AG04450 (cell line): Measurements from ENCODE around the gene BCAS1. TPM values are rescaled to one million over a fixed set of nuclear protein-coding genes. Genes with fewer than 3 reads are reported as not detected.

Source experiments
- CTCF ChIA-PET: fragments of 300-600, 350-600 bp; formaldehyde crosslinking; extraction: SDS; loops from one replicate; lab custom pipeline; 2022; ENCODE audit warnings: antibody characterized with exemption, inconsistent platforms; lab: Charles Lee
- POLR2A ChIA-PET: fragments of 350-600 bp; formaldehyde crosslinking; extraction: SDS; loops from one replicate; lab custom pipeline; 2021; ENCODE audit warnings: antibody characterized with exemption, inconsistent platforms; lab: Yijun Ruan, JAX
- DNase-seq: peaks from one replicate; pipeline ENCODE4 v3.0.0-alpha.2; 2011; ENCODE audit warnings: low read depth, low spot score
- H3K27ac ChIP-seq: one replicate; pipeline ENCODE4 v1.5.1; 2012; ENCODE audit warnings: low read depth, low read length, control low read depth
- H3K27me3 ChIP-seq: one replicate; pipeline ENCODE4 v1.6.0; 2012; ENCODE audit warnings: low read length; ENCODE audit not compliant: control insufficient read depth, insufficient read depth
- H3K4me3 ChIP-seq: 2 replicates; pipeline ENCODE4 v1.5.1; 2011; ENCODE audit warnings: mild to moderate bottlenecking, low read depth, low read length, control low read depth
- H3K9me3 ChIP-seq: 2 replicates; pipeline ENCODE4 v1.5.1; 2012; ENCODE audit warnings: low read length; ENCODE audit not compliant: control insufficient read depth, insufficient read depth
- polyA plus RNA-seq: library from polyadenylated mRNA; depleted of rRNA; stranded (reverse); fragments of >200 nt; gene quantifications from 2 replicates; pipeline ENCODE4 v1.2.3, GENCODE V29; 2011
- TF ChIP-seq, protein P1 (sequence below): IDR thresholded peaks from 2 replicates; pipeline ENCODE4 v1.5.1; 2011; ENCODE audit warnings: low read depth, low read length, control low read depth, inconsistent platforms

Gene BCAS1
- polyA plus RNA-seq, 1 experiment: not detected

DNA sequence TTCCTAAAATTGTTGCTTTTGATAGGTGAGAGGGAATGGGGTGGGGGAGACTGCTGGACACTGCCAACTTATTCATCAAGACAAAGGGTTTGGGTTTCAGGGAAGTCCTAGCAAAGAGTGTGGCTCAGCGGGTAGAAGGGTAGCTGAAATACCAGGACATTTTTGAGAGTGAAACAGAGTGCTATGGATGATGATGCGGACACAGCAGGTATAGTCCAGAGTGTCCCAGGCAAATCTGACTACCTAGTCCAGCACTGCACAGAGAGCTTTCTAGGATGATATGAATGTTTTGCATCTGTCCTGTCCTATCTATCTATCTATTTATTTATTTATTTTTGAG is 154.3 kb downstream of the BCAS1 start:
- H3K9me3 ChIP-seq: no peaks in the 10 kb centered on the region
- no peak for DNase-seq
- ChIA-PET CTCF (interaction anchor here (0.6 to 5.0 kb wide), 48 partner anchors 8 to 1710 kb away, joined by 3 to 40 read pairs (median 5); no protein-coding TSS in a partner anchor), POLR2A (interaction anchor here (0.5 to 2.0 kb wide), 5 partner anchors 10 to 163 kb away, joined by 3 to 9 read pairs (median 4); no protein-coding TSS in a partner anchor)
- no peak overlapping the region for H3K4me3 ChIP-seq
- TF ChIP-seq, protein P1, sequence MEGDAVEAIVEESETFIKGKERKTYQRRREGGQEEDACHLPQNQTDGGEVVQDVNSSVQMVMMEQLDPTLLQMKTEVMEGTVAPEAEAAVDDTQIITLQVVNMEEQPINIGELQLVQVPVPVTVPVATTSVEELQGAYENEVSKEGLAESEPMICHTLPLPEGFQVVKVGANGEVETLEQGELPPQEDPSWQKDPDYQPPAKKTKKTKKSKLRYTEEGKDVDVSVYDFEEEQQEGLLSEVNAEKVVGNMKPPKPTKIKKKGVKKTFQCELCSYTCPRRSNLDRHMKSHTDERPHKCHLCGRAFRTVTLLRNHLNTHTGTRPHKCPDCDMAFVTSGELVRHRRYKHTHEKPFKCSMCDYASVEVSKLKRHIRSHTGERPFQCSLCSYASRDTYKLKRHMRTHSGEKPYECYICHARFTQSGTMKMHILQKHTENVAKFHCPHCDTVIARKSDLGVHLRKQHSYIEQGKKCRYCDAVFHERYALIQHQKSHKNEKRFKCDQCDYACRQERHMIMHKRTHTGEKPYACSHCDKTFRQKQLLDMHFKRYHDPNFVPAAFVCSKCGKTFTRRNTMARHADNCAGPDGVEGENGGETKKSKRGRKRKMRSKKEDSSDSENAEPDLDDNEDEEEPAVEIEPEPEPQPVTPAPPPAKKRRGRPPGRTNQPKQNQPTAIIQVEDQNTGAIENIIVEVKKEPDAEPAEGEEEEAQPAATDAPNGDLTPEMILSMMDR: no peak
- no peaks in the 10 kb centered on the region for H3K27me3 ChIP-seq
- H3K27ac ChIP-seq: no peak overlapping the region

DNA sequence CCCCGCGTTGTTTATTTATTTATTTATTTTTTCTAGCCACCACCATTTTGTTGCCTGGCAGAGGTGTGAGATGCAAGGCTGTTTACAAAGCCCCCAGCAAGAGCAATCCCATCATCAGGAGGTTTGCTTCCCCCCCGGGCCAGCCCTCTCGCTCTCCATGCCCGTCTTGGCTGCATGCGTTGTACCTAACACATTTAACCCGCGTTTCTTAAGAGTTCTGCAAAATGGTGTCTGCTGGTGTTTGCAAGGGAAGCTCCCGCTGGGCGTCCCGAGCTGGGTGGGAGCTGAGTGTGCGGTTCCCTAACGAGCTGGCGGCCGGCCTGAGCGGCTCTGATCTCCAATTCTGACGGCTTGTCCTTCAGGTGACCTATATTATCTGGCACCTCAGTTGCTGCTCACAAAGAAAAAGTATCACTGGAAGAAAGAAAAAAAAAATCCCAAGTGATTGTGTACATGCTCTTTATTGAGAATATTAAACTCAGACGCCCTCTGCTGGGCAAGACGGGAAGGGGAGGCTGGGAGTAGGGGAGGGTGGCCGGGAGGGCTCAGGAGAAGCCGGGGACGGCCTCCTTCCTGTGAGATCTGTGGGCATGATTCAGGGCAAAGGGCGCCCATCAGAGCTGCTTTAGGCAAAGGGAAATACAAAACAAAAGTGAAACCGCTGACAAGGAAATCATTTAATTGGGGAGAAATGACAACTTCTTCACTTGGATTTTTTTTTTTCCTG is 154.8 kb downstream of the BCAS1 start:
- CTCF ChIA-PET: interaction anchor here (0.6 to 5.0 kb wide), 50 partner anchors 9 to 368 kb away, joined by 3 to 40 read pairs (median 5); no protein-coding TSS in a partner anchor
- Histone ChIP-seq H3K27me3 (no peaks in the 10 kb centered on the region), H3K27ac (peak overlapping the region; percentile 61), H3K4me3 (peak overlapping the region; percentile 60), H3K9me3 (no peaks in the 10 kb centered on the region)
- peak; percentile 74 for DNase-seq
- TF ChIP-seq, protein P1: peak; percentile 88
- POLR2A ChIA-PET: interaction anchor here (0.5 to 2.0 kb wide), 6 partner anchors 9 to 321 kb away, joined by 3 to 9 read pairs (median 4); partner anchors contain the start of gene ZNF217

DNA sequence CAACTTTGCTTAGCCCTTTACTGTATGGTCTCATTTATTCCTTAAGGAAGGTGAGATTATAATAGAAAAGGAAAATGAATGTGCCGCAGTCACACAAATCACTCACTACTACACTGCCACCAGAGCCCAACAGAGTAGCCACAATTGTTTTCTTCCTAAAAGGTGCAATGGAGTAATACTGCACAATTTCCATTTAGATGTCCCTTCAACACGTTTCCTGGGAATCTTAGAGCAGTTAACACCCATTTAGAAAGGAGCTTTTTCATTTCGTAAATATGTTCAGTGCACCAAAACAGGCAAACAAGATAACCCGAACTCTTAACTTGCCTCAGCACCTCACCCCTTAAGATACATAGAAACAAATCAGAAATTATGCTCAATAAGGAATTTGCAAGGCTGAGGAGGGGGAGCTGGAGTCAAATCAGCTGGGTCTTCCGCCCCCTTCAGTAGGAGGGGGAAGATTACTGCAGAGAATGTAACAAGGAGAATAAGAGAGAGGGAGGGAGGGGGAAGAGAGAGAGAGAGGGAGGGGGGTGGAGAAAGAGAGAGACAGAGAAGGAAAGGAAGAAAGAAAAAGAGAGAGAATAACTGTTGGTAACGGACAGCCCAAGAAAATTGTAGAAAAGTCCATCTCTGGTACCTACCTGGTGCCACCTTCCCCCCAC is 155.5 kb downstream of the BCAS1 start:
- Histone ChIP-seq H3K27me3 (no peaks in the 10 kb centered on the region), H3K9me3 (no peaks in the 10 kb centered on the region), H3K4me3 (peak overlapping the region; percentile 60), H3K27ac (peak overlapping the region; percentile 61)
- CTCF ChIA-PET: interaction anchor here (0.6 to 5.0 kb wide), 36 partner anchors 8 to 1304 kb away, joined by 3 to 40 read pairs (median 6); no protein-coding TSS in a partner anchor
- DNase-seq: no peak
- POLR2A ChIA-PET: interaction anchor here (0.5 to 2.0 kb wide), 8 partner anchors 14 to 335 kb away, joined by 3 to 9 read pairs (median 4); partner anchors contain the start of gene ZNF217
- TF ChIP-seq, protein P1: no peak

DNA sequence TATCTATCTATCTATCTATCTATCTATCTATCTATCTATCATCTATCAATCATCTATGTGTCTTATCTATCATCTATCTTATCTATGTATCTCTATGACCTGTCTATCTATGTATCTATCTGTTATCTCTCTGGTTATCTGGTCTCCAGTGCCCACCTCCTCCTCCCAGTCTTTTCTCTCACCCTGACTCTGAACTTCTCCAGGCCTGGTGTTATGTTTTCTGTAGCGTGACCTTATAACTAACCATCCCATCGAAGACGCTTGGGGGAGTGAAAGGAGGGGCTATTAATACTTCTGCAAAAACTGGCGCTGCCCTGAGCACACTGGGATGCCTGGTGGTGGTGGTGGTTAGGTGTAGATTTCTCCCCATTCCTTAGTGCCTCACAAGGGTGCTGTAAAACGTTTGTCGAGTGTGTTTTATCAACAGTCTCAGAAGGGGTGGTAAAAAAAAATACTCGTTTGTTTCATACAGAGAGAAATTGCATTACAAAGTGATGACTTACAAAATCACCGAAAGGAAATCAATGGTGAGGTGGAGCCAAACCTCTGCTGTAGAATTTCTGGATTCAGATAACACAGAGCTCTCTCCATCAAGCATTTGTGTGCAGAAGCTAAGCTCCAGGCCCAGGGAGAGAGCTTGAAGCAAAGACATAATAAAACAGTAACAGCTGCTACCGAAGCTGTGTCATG is 156.2 kb downstream of the BCAS1 start:
- no peak for DNase-seq
- Histone ChIP-seq H3K4me3 (no peak overlapping the region), H3K27me3 (no peaks in the 10 kb centered on the region), H3K9me3 (no peaks in the 10 kb centered on the region), H3K27ac (peak overlapping the region; percentile 69)
- ChIA-PET CTCF (interaction anchor here (0.6 to 5.0 kb wide), 17 partner anchors 7 to 1304 kb away, joined by 3 to 40 read pairs (median 8); no protein-coding TSS in a partner anchor), POLR2A (interaction anchor here (0.5 to 2.0 kb wide), 6 partner anchors 13 to 334 kb away, joined by 3 to 9 read pairs (median 4); partner anchors contain the start of gene ZNF217)
- TF ChIP-seq, protein P1: no peak
